ENCODE results near the gene MMP28.

GRCh38 chr17:35841101-35841500 is 45.7 kb upstream of the MMP28 start:
- no peak for TF ChIP-seq POLR2A (IDR thresholded peaks at IDR 0.05; ENCODE audit: low read length)
- TF ChIP-seq GATA1 (IDR thresholded peaks at IDR 0.05; ENCODE audit: low read depth, low read length), result no peak
